Measurements from ENCODE around the gene PFKFB4. TPM values are rescaled to one million over a fixed set of nuclear protein-coding genes. Genes with fewer than 3 reads are reported as not detected.

Gene PFKFB4
- total RNA-seq, 1 experiment from 2014 or later, result 12.3 TPM

DNA sequence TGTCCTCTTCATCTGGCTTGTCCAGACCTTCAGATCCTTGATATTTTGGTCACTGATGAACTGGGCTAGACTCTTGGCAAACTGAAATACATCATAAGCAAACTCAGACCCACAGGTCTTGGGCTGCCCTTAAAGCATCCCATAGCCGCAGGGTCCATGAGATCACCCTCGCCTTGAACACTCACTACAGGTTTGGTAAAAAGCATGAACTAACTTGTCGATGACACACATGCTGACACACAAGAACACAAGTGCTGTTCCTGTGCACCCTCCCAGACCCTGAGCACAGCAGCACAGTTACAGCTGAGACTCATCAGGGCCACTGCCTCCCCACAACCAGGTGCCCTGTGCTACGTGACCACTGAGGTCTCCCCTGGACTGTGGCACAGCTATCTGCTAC is 21.0 kb downstream of the PFKFB4 start:
- H3K9me3 Mint-ChIP-seq, result no peaks in the 10 kb centered on the region
- no peak overlapping the region for H3K23ac ChIP-seq (ENCODE audit: insufficient read length, low read depth, low read length)
- H3K36me3 Mint-ChIP-seq (ENCODE audit: insufficient read depth in 1 of 3, low read depth in 3 of 3), result peaks cover 10 to 78% (median 77%) of the 10 kb centered on the region in 3 experiments; a peak in 6 of 7 replicates
- H3K79me1 ChIP-seq (ENCODE audit: insufficient read depth, low read depth, low read length, poor library complexity, severe bottlenecking), result no peaks in the 10 kb centered on the region
- H4K20me1 ChIP-seq (ENCODE audit: control insufficient read depth, insufficient read depth, insufficient read length), result no peaks in the 10 kb centered on the region
- H3K4me3 Mint-ChIP-seq, result no peak overlapping the region
- no peak for DNase-seq
- no peak overlapping the region for H2BK120ac ChIP-seq (ENCODE audit: low read depth, low read length, poor library complexity, severe bottlenecking)
- no peak overlapping the region for H4K91ac ChIP-seq (ENCODE audit: insufficient read length, low read depth, low read length)
- H3K4me1 Mint-ChIP-seq, result no peaks in the 10 kb centered on the region
- no peak overlapping the region for H2BK15ac ChIP-seq (ENCODE audit: low read depth, low read length)
- no peak overlapping the region for H3K14ac ChIP-seq (ENCODE audit: insufficient read depth, low read length)
- H2BK12ac ChIP-seq (ENCODE audit: insufficient read length, low read depth, low read length), result no peak overlapping the region
- no peak overlapping the region for H2AFZ ChIP-seq (ENCODE audit: low read length)
- no peak overlapping the region for H3K18ac ChIP-seq (ENCODE audit: insufficient read length, low read depth, low read length)
- no peak overlapping the region for H3K9ac ChIP-seq (ENCODE audit: extremely low read depth, insufficient read length, low read length)
- TF ChIP-seq, protein P1, sequence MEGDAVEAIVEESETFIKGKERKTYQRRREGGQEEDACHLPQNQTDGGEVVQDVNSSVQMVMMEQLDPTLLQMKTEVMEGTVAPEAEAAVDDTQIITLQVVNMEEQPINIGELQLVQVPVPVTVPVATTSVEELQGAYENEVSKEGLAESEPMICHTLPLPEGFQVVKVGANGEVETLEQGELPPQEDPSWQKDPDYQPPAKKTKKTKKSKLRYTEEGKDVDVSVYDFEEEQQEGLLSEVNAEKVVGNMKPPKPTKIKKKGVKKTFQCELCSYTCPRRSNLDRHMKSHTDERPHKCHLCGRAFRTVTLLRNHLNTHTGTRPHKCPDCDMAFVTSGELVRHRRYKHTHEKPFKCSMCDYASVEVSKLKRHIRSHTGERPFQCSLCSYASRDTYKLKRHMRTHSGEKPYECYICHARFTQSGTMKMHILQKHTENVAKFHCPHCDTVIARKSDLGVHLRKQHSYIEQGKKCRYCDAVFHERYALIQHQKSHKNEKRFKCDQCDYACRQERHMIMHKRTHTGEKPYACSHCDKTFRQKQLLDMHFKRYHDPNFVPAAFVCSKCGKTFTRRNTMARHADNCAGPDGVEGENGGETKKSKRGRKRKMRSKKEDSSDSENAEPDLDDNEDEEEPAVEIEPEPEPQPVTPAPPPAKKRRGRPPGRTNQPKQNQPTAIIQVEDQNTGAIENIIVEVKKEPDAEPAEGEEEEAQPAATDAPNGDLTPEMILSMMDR (conservative IDR thresholded peaks at IDR 0.05), result no peak
- H4K5ac ChIP-seq (ENCODE audit: insufficient read length, low read depth, low read length), result no peak overlapping the region
- H3K23me2 ChIP-seq (ENCODE audit: insufficient read length, low read depth, low read length, poor library complexity, severe bottlenecking), result no peaks in the 10 kb centered on the region
- H3K4me2 ChIP-seq (ENCODE audit: insufficient read depth, insufficient read length, low read length), result no peak overlapping the region
- no peak overlapping the region for H3K56ac ChIP-seq (ENCODE audit: insufficient read length, low read depth, low read length)
- H3T11ph ChIP-seq (ENCODE audit: low read length), result no peak overlapping the region
- no peak overlapping the region for H4K8ac ChIP-seq (replicated peaks; ENCODE audit: insufficient read length, low read depth, low read length)
- H3K27ac Mint-ChIP-seq, result no peak overlapping the region; a peak in 1 of 7 replicates
- H2BK5ac ChIP-seq (ENCODE audit: insufficient read length, low read length), result no peak overlapping the region
- no peaks in the 10 kb centered on the region for H3K27me3 Mint-ChIP-seq (ENCODE audit: low read depth)
- H3K4me1 ChIP-seq (ENCODE audit: insufficient read depth, low read length), result no peaks in the 10 kb centered on the region
- H2BK20ac ChIP-seq (ENCODE audit: low read depth, low read length, poor library complexity, severe bottlenecking), result no peak overlapping the region
- no peaks in the 10 kb centered on the region for H3K79me2 ChIP-seq (ENCODE audit: insufficient read depth, low read length)
- no peaks in the 10 kb centered on the region for H3K9me3 ChIP-seq (ENCODE audit: control insufficient read depth, low read depth, low read length)
- no peak overlapping the region for H3K27ac ChIP-seq (ENCODE audit: insufficient read length, low read depth, low read length)
- WGBS (ENCODE audit: extremely low coverage, insufficient read length, low lambda C conversion rate), result no CpG with 5 or more reads among the region's 4 CpGs
- no peaks in the 10 kb centered on the region for H3K27me3 ChIP-seq (ENCODE audit: insufficient read depth, low read length)
- H2AK5ac ChIP-seq (ENCODE audit: insufficient read length, low read length), result no peak overlapping the region
- no peak overlapping the region for H3K4ac ChIP-seq (ENCODE audit: low read depth, low read length)
